ENCODE data around the gene KDM3B. TPM values are rescaled to one million over a fixed set of nuclear protein-coding genes. Genes with fewer than 3 reads are reported as not detected.

The KDM3B gene
- total RNA-seq, 4 donors from 2014 or later: 64.8 to 89.4 (median 75.6) TPM

DNA sequence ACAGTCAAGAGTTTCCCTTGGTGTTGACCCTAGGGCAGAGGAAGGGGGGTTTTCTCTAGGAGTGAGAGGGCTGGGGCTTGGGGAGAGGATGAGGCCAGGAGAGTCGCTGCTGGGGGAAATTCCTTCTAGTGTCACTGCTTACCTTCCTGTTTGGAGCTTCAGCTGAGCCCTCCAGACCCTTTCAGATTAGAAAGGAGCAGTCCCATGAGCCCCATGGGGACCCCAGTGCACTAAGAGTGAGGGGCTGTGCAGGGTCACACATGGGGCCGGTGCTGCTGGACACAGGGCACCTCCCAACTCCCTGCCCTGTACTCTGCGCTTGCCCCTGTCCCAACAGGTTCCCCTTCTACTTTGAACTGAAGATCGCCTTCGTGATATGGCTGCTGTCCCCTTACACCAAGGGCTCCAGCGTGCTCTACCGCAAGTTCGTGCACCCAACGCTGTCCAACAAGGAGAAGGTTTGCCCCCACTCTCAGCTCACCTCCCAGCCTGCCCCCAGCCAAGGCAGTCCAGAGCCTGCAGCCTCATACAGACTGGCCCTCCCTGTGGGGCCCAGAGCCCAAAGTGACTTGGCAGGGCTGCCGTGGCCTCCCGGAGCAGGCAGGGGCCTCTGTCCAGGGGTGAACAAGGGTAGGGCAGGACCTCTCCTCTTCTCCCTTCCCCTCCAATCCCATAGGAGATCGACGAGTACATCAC lies 91.7 kb downstream of the KDM3B start:
- no peaks in the 10 kb centered on the region for H3K9me3 ChIP-seq
- no peaks in the 10 kb centered on the region for H3K27me3 ChIP-seq
- no peak overlapping the region for H3K27ac ChIP-seq
- TF ChIP-seq POLR2A (IDR thresholded peaks at IDR 0.05): no peak
- H3K4me3 ChIP-seq (replicated peaks in 1 of 3): no peak overlapping the region
- H3K36me3 ChIP-seq: no peaks in the 10 kb centered on the region
- H3K4me1 ChIP-seq: peaks cover 0 to 6% of the 10 kb centered on the region in 2 donors
- intact Hi-C loops (cut with DNase I): no loop called here
- 92% methylated on average over 11 to 13 of the region's 13 CpGs for whole genome bisulfite sequencing, 2 donors
- no peak for DNase-seq

DNA sequence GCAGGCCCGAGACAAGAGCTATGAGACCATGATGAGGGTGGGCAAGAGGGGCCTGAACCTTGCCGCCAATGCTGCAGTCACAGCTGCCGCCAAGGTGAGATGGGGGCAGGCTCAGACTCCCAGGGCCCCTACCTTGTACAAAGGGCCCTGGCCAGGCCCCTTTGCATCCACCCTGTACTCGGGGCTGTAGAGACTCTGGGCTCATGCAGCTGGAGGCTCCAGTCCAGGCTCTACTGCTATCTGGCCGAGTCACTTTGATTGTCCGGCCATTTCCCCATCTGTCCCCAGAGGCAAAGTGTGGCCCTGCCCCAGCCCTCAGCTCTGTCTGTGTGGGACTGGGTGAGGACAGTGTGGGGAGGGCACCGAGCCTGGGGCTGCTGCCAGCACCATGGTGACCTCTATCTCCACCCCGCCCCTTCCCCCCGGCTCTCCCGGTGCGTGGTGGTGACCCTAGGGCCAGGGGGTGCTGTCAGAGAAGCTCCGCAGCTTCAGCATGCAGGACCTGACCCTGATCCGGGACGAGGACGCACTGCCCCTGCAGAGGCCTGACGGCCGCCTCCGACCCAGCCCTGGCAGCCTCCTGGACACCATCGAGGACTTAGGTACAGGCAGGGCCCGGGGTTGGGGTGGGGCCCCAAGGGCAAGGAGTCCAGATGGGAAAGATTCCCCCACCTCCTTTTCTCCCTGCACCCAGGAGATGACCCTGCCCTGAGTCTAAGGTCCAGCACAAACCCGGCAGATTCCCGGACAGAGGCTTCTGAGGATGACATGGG lies 92.5 kb downstream of the KDM3B start:
- Histone ChIP-seq H3K27ac (no peak overlapping the region), H3K36me3 (no peaks in the 10 kb centered on the region), H3K9me3 (no peaks in the 10 kb centered on the region), H3K27me3 (no peaks in the 10 kb centered on the region), H3K4me3 (replicated peaks in 1 of 3) (no peak overlapping the region), H3K4me1 (peaks cover 0 to 7% of the 10 kb centered on the region in 2 donors)
- intact Hi-C loops (cut with DNase I): no loop called here
- DNase-seq: no peak
- 77 to 91% methylated on average over 8 to 12 of the region's 22 CpGs for WGBS, 2 donors
- TF ChIP-seq, protein P1, sequence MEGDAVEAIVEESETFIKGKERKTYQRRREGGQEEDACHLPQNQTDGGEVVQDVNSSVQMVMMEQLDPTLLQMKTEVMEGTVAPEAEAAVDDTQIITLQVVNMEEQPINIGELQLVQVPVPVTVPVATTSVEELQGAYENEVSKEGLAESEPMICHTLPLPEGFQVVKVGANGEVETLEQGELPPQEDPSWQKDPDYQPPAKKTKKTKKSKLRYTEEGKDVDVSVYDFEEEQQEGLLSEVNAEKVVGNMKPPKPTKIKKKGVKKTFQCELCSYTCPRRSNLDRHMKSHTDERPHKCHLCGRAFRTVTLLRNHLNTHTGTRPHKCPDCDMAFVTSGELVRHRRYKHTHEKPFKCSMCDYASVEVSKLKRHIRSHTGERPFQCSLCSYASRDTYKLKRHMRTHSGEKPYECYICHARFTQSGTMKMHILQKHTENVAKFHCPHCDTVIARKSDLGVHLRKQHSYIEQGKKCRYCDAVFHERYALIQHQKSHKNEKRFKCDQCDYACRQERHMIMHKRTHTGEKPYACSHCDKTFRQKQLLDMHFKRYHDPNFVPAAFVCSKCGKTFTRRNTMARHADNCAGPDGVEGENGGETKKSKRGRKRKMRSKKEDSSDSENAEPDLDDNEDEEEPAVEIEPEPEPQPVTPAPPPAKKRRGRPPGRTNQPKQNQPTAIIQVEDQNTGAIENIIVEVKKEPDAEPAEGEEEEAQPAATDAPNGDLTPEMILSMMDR (IDR thresholded peaks at IDR 0.05): no peak
- no peak for TF ChIP-seq POLR2A (IDR thresholded peaks at IDR 0.05)

DNA sequence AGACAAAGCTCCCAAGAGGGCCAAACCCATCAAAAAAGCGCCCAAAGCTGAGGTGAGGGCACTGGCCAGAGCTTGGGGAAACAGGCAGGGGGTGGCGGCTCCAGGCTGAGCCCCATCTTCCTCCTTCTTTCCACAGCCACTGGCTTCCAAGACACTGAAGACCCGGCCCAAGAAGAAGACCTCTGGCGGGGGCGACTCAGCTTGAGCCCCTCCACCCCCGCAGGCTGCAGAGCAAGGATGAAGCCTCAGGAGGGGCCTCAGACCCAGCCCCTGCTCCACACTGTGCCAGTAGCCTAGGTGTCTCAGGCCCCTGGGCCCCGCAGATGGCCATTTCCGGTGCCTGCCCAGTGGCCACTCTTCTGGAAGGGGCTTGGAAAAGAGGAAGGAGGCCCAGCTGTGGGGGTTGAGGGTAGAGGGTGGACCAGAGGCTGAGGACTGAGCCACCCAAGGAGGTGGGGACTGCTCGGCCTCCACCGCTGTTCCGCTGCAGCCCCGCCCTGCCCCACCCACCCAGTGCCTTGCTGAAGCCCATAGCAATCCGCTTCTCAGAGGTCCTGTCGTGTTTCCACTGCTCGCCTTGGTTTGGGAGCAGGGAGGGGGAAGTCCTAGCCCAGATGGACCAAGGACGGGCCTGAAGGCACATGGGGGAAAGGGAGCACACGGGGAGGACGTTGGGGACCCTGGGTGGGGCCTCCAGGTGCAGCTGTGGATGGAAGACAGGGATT lies 93.2 kb downstream of the KDM3B start:
- no peaks in the 10 kb centered on the region for H3K36me3 ChIP-seq
- no peaks in the 10 kb centered on the region for H3K9me3 ChIP-seq
- TF ChIP-seq, protein P1 (IDR thresholded peaks at IDR 0.05): no peak
- no peak for TF ChIP-seq POLR2A (IDR thresholded peaks at IDR 0.05)
- intact Hi-C loops (cut with DNase I): no loop called here
- no peak overlapping the region for H3K27ac ChIP-seq
- H3K27me3 ChIP-seq: no peaks in the 10 kb centered on the region
- H3K4me3 ChIP-seq (replicated peaks in 1 of 3): no peak overlapping the region
- peaks cover 0 to 10% of the 10 kb centered on the region in 2 donors for H3K4me1 ChIP-seq
- no peak for DNase-seq
- WGBS, 2 donors: 76 to 86% methylated on average over 12 to 15 of the region's 18 CpGs

DNA sequence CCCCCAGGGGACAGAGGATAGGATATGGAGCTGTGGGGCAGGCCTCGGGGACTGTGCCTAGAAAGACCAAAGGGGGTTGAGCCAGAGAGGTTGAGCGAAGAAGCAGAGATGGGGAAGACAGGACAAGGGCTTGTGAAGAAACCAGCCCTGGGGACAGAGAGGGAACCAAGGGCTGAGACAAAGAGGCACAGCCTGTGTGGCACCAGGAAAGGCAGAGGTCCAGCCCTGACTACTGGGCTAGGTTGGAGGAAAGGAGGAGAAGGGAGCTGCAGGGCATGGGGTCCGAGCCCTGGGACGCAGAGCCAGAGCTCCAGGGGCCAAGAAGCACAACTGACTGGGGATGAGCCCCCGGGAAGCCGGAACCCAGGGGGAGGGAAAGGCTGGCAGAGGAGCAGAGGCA lies 95.6 kb downstream of the KDM3B start:
- intact Hi-C loops (cut with DNase I): no loop called here
- Histone ChIP-seq H3K36me3 (no peaks in the 10 kb centered on the region), H3K4me1 (peaks cover 0 to 10% of the 10 kb centered on the region in 2 donors), H3K27ac (no peak overlapping the region), H3K9me3 (no peaks in the 10 kb centered on the region), H3K27me3 (no peaks in the 10 kb centered on the region), H3K4me3 (replicated peaks in 1 of 3) (no peak overlapping the region)
- TF ChIP-seq POLR2A (IDR thresholded peaks at IDR 0.05): no peak
- TF ChIP-seq, protein P1 (IDR thresholded peaks at IDR 0.05): no peak
- DNase-seq: no peak
- 91% methylated on average over 6 of the region's 6 CpGs for WGBS, 2 donors

DNA sequence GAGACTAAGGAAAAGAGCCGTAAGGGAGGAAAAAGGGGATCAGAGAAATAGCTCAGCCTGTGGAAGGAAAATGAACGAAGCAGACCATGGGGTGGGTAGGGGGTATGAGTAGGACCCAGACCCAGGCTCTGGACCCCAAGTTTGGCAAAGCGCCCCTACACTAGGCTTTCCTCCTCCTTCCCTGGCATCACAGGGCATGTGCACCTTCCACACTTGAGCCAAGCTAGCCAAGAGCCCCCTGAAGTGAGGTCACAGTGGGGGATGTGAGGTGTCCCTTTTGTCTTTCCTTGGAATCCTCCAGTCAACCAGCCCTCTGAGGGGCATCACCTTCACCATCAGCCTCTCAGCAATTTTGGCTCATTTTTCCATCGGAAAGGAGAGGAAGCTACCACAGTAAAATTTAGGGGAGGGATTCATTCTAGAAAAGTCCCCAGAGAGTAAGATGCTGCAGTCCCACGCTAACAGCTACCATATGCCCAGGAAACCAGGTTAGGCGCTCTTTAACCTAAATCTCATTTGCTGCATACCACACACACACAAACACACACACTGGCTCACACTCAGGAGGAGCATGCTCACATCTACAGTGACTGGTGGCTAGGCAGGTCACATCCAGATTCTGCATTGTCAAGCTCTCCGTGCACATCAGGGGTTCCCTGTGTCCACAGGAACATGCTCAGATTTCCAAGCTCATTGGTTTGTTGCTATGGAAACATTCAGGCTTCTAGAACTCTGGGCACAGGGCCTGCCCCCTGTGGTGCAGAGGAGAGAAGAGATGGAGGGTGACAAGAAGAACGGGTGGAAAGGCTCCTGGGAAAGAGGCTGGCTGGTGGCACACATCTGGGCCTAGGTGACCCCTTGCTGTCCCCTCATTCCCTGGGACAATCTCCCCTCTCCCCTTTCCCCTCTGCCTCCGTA lies 96.3 kb downstream of the KDM3B start:
- peak; percentile 21 to 37 for DNase-seq
- Histone ChIP-seq H3K27me3 (no peaks in the 10 kb centered on the region), H3K36me3 (no peaks in the 10 kb centered on the region), H3K9me3 (no peaks in the 10 kb centered on the region), H3K4me3 (replicated peaks in 1 of 3) (no peak overlapping the region), H3K4me1 (peaks cover 0 to 10% of the 10 kb centered on the region in 2 donors), H3K27ac (no peak overlapping the region)
- intact Hi-C loops (cut with DNase I): no loop called here
- TF ChIP-seq, protein P1 (IDR thresholded peaks at IDR 0.05): no peak
- no peak for TF ChIP-seq POLR2A (IDR thresholded peaks at IDR 0.05)
- WGBS, 2 donors: 71 to 72% methylated on average over 9 of the region's 9 CpGs

Measured in thyroid gland (tissue), 4 donors.